Lung (tissue), 12 donors: ENCODE measurements around the gene SMG7. TPM values are rescaled to one million over a fixed set of nuclear protein-coding genes. Genes with fewer than 3 reads are reported as not detected.

Experiments
- ATAC-seq: fragments of 200-7000 bp; cut with Tn5 transposase; one replicate; pipeline ENCODE4 v1.9.1; 2020; ENCODE audit warnings: moderate number of reproducible peaks; ENCODE audit not compliant: insufficient read depth, low FRiP score
- DNase-seq, 3 donors: peaks; one replicate each; pipeline ENCODE4 v3.0.0-alpha.2; 2013 to 2017
- H3K27ac ChIP-seq, 2 donors: one replicate each; pipeline ENCODE4 v1.5.1; 2013; ENCODE audit warnings: mild to moderate bottlenecking in 2 of 2, moderate library complexity in 2 of 2, control low read depth in 1 of 2, inconsistent platforms in 1 of 2, low read depth in 1 of 2, low read length in 1 of 2
- H3K27me3 ChIP-seq, 3 donors: one replicate each; pipeline ENCODE4 v1.5.1; 2013; ENCODE audit warnings: low read length in 2 of 3; ENCODE audit not compliant: control insufficient read depth in 3 of 3, insufficient read depth in 3 of 3
- H3K36me3 ChIP-seq, 4 donors: one replicate each; pipeline ENCODE4 v1.5.1; 2013; ENCODE audit warnings: low read length in 4 of 4, mild to moderate bottlenecking in 1 of 4, moderate library complexity in 1 of 4; ENCODE audit not compliant: control insufficient read depth in 4 of 4, insufficient read depth in 4 of 4
- H3K4me1 ChIP-seq, 5 donors: one replicate each; pipeline ENCODE4 v1.5.1; 2013; ENCODE audit warnings: low read length in 5 of 5, mild to moderate bottlenecking in 2 of 5, moderate library complexity in 1 of 5; ENCODE audit not compliant: control insufficient read depth in 5 of 5, insufficient read depth in 5 of 5
- H3K4me3 ChIP-seq: one replicate; pipeline ENCODE4 v1.5.1; 2013; ENCODE audit warnings: mild to moderate bottlenecking, control low read depth, moderate library complexity
- H3K9ac ChIP-seq, 2 donors: one replicate each; pipeline ENCODE4 v1.5.1; 2013; ENCODE audit warnings: low read length in 2 of 2, control low read depth in 1 of 2; ENCODE audit not compliant: insufficient read depth in 1 of 2
- H3K9me3 ChIP-seq, 4 donors: one replicate each; pipeline ENCODE4 v1.5.1; 2013; ENCODE audit warnings: low read length in 3 of 4, mild to moderate bottlenecking in 1 of 4, moderate library complexity in 1 of 4; ENCODE audit not compliant: control insufficient read depth in 4 of 4, insufficient read depth in 3 of 4
- WGBS, 2 donors: extraction: QIAGEN DNeasy Blood & Tissue Kit; methylation state at CpG; one replicate each; pipeline ENCODE4 v1.1.7; 2013; 5-methylcytosine and 5-hydroxymethylcytosine counted together
- polyA plus RNA-seq, 2 donors: library from polyadenylated mRNA; stranded (reverse); fragments of 200-250 nt; gene quantifications; one replicate each; pipeline ENCODE4 v1.2.1, GENCODE V29; 2013
- total RNA-seq, 2 donors: library from RNA; depleted of rRNA in 1 of 2; stranded (reverse); fragments of >200 nt in 1 of 2; gene quantifications; one replicate each; pipeline ENCODE4 v1.2.1, GENCODE V29; 2014 to 2021
- TF ChIP-seq, protein P1 (sequence below): IDR thresholded peaks from 2 replicates; pipeline ENCODE4 v1.5.1; 2012; ENCODE audit warnings: mild to moderate bottlenecking; ENCODE audit errors: control extremely low read depth, extremely low read depth
- donor health status: control.
- donor health status: control.
- donor health status: Bipolar disorder and iron deficiency.
- donor health status: healthy.
- donor health status: DM: yes; HTN: yes; CAD: no.

The SMG7 gene
- total and polyA plus RNA-seq, 4 donors: 17.4 to 86.6 (median 45.6) TPM

DNA sequence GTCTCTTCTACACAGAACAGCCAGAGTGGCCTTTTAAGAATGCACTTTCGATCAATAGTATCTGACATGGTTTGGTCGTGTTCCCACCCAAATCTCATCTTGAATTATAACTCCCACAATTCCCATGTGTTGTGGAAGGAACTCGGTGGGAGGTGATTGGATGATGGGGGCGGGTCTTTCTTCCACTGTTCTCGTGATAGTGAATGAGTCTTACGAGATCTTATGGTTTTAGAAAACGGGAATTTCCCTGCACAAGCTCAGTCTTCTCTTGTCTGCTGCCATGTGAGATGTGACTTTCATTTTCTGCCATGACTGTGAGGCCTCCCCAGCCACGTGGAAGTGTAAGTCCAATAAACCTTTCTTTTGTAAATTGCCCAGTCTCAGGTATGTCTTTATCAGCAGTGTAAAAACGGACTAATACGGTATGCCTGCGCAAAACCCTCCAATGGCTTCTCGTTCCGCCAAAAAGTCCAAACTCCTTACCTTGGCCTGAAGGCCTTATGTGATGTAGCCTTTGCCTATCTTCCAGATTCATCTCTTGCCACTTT, 23.0 kb upstream of the SMG7 start:
- Histone ChIP-seq H3K9ac (no peak overlapping the region), H3K27me3 (no peaks in the 10 kb centered on the region), H3K36me3 (no peaks in the 10 kb centered on the region), H3K9me3 (no peaks in the 10 kb centered on the region), H3K27ac (no peak overlapping the region), H3K4me1 (peaks cover 0 to 14% (median 0%) of the 10 kb centered on the region in 5 donors), H3K4me3 (no peak overlapping the region)
- DNase-seq (no peak), ATAC-seq (no peak)
- 92 to 94% methylated on average over 13 of the region's 13 CpGs for WGBS, 2 donors
- TF ChIP-seq, protein P1, sequence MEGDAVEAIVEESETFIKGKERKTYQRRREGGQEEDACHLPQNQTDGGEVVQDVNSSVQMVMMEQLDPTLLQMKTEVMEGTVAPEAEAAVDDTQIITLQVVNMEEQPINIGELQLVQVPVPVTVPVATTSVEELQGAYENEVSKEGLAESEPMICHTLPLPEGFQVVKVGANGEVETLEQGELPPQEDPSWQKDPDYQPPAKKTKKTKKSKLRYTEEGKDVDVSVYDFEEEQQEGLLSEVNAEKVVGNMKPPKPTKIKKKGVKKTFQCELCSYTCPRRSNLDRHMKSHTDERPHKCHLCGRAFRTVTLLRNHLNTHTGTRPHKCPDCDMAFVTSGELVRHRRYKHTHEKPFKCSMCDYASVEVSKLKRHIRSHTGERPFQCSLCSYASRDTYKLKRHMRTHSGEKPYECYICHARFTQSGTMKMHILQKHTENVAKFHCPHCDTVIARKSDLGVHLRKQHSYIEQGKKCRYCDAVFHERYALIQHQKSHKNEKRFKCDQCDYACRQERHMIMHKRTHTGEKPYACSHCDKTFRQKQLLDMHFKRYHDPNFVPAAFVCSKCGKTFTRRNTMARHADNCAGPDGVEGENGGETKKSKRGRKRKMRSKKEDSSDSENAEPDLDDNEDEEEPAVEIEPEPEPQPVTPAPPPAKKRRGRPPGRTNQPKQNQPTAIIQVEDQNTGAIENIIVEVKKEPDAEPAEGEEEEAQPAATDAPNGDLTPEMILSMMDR: no peak

DNA sequence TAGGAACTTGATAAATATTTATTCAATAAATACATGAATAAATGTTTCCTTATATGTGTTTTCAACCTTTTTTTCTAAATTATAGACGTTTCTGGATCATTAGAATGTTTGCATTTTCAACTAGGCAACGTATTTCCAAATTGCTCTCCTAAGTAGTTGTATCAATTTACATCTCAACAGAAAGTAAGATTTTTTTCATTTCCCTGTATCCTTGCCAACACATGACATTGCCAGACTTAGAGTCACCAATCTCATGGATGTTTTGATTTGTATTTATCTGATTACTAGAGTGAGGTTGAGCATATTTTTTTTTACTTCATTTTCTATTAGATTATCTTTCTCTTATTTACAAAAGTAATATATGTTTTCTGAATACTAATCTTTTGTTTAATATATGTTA, 22.2 kb upstream of the SMG7 start:
- ATAC-seq: no peak
- Histone ChIP-seq H3K9me3 (no peaks in the 10 kb centered on the region), H3K27ac (no peak overlapping the region), H3K27me3 (no peaks in the 10 kb centered on the region), H3K4me1 (peaks cover 0 to 14% (median 1%) of the 10 kb centered on the region in 5 donors), H3K9ac (no peak overlapping the region), H3K4me3 (no peak overlapping the region), H3K36me3 (no peaks in the 10 kb centered on the region)
- TF ChIP-seq, protein P1: no peak
- WGBS, 2 donors: 41 to 68% methylated on average over 2 of the region's 2 CpGs
- peak in 2 of 3 donors; percentile 70 to 77 for DNase-seq

DNA sequence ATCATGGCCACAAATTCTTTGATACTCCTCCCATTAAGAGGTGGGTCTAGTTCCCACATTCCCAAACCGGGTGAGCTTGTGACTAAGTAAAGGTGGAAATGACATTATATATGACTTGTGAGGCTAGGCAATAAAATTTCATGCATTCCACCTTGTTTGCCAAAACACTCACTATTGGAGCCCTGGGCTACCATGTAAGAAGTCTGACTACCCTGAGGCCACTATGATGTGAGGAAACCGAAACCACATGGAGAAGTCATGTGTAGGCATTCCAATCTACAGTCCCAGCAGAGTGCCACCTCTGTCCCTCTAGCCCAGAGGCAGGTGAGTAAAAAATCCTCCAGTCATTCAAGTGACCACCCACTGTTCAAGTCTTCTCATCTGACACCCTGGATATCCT, 17.9 kb upstream of the SMG7 start:
- Histone ChIP-seq H3K4me3 (no peak overlapping the region), H3K4me1 (peaks cover 0 to 14% (median 1%) of the 10 kb centered on the region in 5 donors), H3K36me3 (no peaks in the 10 kb centered on the region), H3K27ac (no peak overlapping the region), H3K27me3 (no peaks in the 10 kb centered on the region), H3K9ac (no peak overlapping the region), H3K9me3 (no peaks in the 10 kb centered on the region)
- ATAC-seq: no peak
- no peak for DNase-seq
- TF ChIP-seq, protein P1: no peak
- WGBS, 2 donors: 78 to 82% methylated on average over 2 of the region's 2 CpGs

DNA sequence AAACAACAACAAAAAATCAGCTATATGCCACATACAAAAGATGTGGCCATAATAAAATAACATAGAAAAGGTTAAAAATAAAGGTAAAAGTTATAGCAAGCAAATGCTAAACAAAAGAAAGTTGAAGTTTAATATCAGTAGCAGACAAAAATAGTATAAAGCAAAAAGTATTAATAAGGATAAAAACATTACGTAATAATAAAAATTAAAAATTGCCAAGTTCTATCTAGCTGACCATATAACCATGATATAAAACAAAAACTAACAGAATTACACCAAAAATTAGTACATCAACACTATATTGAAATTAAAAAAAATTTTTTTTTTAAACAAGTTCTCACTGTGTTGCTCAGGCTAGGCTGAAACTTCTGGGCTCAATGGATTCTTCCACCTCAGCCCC, 15.5 kb upstream of the SMG7 start:
- no peak overlapping the region for H3K9ac ChIP-seq
- H3K36me3 ChIP-seq: no peaks in the 10 kb centered on the region
- peaks cover 0 to 1% (median 0%) of the 10 kb centered on the region in 5 donors for H3K4me1 ChIP-seq
- TF ChIP-seq, protein P1: no peak
- no peaks in the 10 kb centered on the region for H3K9me3 ChIP-seq
- 95 to 98% methylated on average over 1 of the region's 1 CpG for WGBS, 2 donors
- no peak for DNase-seq
- no peak overlapping the region for H3K27ac ChIP-seq
- H3K27me3 ChIP-seq: no peaks in the 10 kb centered on the region
- H3K4me3 ChIP-seq: no peak overlapping the region
- ATAC-seq: no peak
